ENCODE results near the gene SERGEF.

SERGEF gene

GRCh38 chr11:17853280-17853679, 159.6 kb downstream of the SERGEF start:
- no peak for DNase-seq

GRCh38 chr11:17852246-17852645, 160.6 kb downstream of the SERGEF start:
- no peak for DNase-seq

GRCh38 chr11:17851697-17852096, 161.2 kb downstream of the SERGEF start:
- DNase-seq = no peak

GRCh38 chr11:17850336-17850735, 162.5 kb downstream of the SERGEF start:
- no peak for DNase-seq

- DNase-seq = no peak
These were observed 164.1 kb downstream of the SERGEF start for GRCh38 chr11:17848715-17849114.

GRCh38 chr11:17846852-17847453, 165.9 kb downstream of the SERGEF start:
- DNase-seq = no peak

GRCh38 chr11:17845431-17845881, 167.4 kb downstream of the SERGEF start:
- DNase-seq = no peak

GRCh38 chr11:17840101-17840548, 172.7 kb downstream of the SERGEF start:
- no peak for DNase-seq

- no peak for DNase-seq
These were observed 173.4 kb downstream of the SERGEF start for GRCh38 chr11:17839450-17839849.

- DNase-seq = no peak
These were observed 174.7 kb downstream of the SERGEF start for GRCh38 chr11:17838102-17838501.

- DNase-seq = no peak
These were observed 181.0 kb downstream of the SERGEF start for GRCh38 chr11:17831883-17832282.

GRCh38 chr11:17831228-17831627, 181.6 kb downstream of the SERGEF start:
- no peak for DNase-seq

GRCh38 chr11:17828311-17828751, 184.5 kb downstream of the SERGEF start:
- no peak for DNase-seq

- DNase-seq = no peak
These were observed 185.8 kb downstream of the SERGEF start for GRCh38 chr11:17827006-17827405.

GRCh38 chr11:17822401-17822781, 190.5 kb downstream of the SERGEF start:
- no peak for DNase-seq

- no peak for DNase-seq
These were observed 191.0 kb downstream of the SERGEF start for GRCh38 chr11:17821648-17822400.

GRCh38 chr11:17816232-17816931, 196.5 kb downstream of the SERGEF start:
- DNase-seq = no peak

GRCh38 chr11:17814546-17814945, 198.3 kb downstream of the SERGEF start:
- DNase-seq = no peak

GRCh38 chr11:17813391-17814059, 199.3 kb downstream of the SERGEF start:
- no peak for DNase-seq

- no peak for DNase-seq
These were observed 200.0 kb downstream of the SERGEF start for GRCh38 chr11:17812865-17813187.

GRCh38 chr11:17812091-17812864, 200.6 kb downstream of the SERGEF start:
- DNase-seq = no peak

- DNase-seq = no peak
These were observed 201.5 kb downstream of the SERGEF start for GRCh38 chr11:17811352-17811751.

- DNase-seq = no peak
These were observed 202.1 kb downstream of the SERGEF start for GRCh38 chr11:17810746-17811145.

All from activated CD4-positive, alpha-beta T cell treated with anti-CD3 and anti-CD28 coated beads for 1 hour (primary cell).